ENCODE measurements around the gene UBTF.

The UBTF gene

DNA sequence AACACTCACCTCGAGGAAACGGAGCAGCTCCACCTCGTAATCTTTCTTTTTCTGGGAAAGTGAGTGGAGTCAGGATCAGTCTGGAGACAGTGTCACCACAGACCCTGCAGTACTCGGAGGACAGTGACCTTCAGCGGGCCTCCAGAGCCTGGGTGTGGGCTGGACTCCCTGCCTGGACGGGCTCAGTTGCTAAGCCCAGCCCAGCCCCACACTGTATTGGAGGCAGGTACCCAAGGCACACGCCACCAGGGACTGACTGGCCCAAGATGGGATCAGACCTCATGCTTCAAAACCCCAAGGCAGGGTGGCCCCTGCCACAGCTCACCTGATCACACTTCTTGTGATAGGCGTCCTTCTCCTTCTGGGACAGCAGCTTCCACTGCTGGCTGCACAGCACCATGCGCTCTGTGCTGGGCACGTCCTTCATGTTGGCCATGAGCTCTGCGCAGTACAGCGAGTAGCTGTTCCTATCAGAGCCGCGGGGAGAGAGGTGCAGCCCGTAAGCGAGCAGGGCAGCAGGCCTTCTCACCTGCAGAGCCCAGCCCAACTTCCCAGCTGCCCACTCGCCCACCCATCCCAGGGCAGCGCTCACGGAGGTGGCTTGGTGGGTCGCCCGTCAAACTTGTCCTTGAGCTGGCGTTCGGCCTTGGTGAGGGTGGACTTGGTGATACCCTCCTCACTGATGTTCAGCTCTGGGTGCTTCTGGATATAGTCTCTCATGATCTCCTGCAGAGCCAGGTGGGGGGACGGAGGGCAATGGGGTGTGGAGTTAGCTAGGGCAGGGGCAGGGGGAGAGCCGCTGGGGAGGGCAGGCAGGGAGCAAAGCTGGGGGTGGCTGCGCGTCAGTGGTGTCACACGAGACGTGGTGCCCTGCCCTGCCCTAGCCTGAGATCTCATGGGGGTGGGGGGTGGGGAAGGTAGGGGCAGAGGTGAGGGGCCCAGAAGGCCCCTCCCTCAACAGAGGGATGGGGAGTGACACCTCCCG lies 7.9 kb downstream of the UBTF start:
- Histone ChIP-seq H4K20me1 (ENCODE audit: insufficient read depth, low read length) (no peaks in the 10 kb centered on the region), H3K4me3 (ENCODE audit: low read length) (peak overlapping the region; percentile 50; the same call in 1 of the 2 replicates), H3K27me3 (ENCODE audit: low read depth, low read length) (no peaks in the 10 kb centered on the region), H3K9ac (ENCODE audit: low read length) (peak overlapping the region; percentile 47; the same call in 1 of the 2 replicates), H3K27ac (ENCODE audit: low read length) (peak overlapping the region; percentile 55), H3K9me3 (ENCODE audit: insufficient read depth, low read length) (no peaks in the 10 kb centered on the region), H3K4me2 (ENCODE audit: low read length) (peak overlapping the region; percentile 65), H2AFZ (ENCODE audit: low read depth, low read length) (no peak overlapping the region), H3K79me2 (ENCODE audit: low read length) (peaks cover 25% of the 10 kb centered on the region), H3K4me1 (ENCODE audit: low read length) (peaks cover 40% of the 10 kb centered on the region), H3K36me3 (replicated peaks; ENCODE audit: low read depth, low read length) (peaks cover 69% of the 10 kb centered on the region)
- TF ChIP-seq EZH2phosphoT487 (IDR thresholded peaks at IDR 0.05; ENCODE audit: low read depth) = no peak
- TF ChIP-seq, protein P1, sequence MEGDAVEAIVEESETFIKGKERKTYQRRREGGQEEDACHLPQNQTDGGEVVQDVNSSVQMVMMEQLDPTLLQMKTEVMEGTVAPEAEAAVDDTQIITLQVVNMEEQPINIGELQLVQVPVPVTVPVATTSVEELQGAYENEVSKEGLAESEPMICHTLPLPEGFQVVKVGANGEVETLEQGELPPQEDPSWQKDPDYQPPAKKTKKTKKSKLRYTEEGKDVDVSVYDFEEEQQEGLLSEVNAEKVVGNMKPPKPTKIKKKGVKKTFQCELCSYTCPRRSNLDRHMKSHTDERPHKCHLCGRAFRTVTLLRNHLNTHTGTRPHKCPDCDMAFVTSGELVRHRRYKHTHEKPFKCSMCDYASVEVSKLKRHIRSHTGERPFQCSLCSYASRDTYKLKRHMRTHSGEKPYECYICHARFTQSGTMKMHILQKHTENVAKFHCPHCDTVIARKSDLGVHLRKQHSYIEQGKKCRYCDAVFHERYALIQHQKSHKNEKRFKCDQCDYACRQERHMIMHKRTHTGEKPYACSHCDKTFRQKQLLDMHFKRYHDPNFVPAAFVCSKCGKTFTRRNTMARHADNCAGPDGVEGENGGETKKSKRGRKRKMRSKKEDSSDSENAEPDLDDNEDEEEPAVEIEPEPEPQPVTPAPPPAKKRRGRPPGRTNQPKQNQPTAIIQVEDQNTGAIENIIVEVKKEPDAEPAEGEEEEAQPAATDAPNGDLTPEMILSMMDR (IDR thresholded peaks at IDR 0.05; ENCODE audit: low read depth, low read length) = no peak

DNA sequence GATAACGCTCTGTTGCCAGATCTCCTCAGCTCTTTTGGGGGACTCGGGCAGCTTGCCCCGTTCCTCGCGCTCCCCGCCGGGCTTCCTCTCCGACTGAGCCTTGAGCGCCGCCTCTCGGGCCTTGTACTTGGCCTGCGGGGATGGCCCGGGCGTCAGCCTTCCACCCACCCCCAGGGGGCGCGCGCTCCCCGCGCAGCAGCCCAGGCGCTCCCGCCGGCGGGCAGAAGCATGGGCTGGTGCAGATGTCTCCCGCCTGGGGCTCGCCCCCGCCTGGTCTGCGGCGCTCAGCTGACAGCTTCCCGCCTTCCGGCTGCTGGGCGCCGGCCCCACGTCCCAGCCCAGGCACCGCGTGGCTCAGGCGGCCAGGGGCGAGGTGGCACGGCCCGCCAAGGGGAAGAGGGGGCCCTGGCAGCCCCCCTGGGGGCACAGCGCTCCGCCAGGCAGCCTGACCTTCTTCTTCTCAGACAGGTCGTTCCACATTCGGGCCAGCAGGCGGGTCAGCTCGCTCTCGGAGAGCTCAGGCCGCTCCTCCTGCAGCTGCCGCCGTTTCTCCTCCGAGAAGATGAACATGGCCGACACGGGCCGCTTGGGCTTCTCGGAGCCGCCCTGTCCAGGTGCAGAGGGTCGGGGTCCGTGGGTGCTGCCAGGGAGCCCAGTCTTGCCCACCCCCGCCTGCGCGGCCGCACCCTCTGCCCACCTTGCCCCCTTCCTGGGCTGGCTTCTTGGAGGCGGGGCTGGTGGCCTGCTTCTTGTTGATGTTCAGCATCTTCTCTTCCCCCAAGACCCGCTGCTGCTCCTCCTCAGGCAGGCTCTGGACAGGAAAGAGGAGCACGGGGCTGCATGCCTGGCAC lies 8.9 kb downstream of the UBTF start:
- Histone ChIP-seq H3K4me2 (ENCODE audit: low read length) (peak overlapping the region; percentile 83), H3K4me3 (ENCODE audit: low read length) (peak overlapping the region; percentile 68), H3K4me1 (ENCODE audit: low read length) (peaks cover 30% of the 10 kb centered on the region), H3K79me2 (ENCODE audit: low read length) (peaks cover 15% of the 10 kb centered on the region), H3K36me3 (replicated peaks; ENCODE audit: low read depth, low read length) (peaks cover 63% of the 10 kb centered on the region), H2AFZ (ENCODE audit: low read depth, low read length) (no peak overlapping the region), H3K27me3 (ENCODE audit: low read depth, low read length) (no peaks in the 10 kb centered on the region), H4K20me1 (ENCODE audit: insufficient read depth, low read length) (no peaks in the 10 kb centered on the region), H3K9ac (ENCODE audit: low read length) (peak overlapping the region; percentile 67), H3K27ac (ENCODE audit: low read length) (peak overlapping the region; percentile 71), H3K9me3 (ENCODE audit: insufficient read depth, low read length) (no peaks in the 10 kb centered on the region)
- TF ChIP-seq, protein P1 (IDR thresholded peaks at IDR 0.05; ENCODE audit: low read depth, low read length) = peak; percentile 92
- no peak for TF ChIP-seq EZH2phosphoT487 (IDR thresholded peaks at IDR 0.05; ENCODE audit: low read depth)

DNA sequence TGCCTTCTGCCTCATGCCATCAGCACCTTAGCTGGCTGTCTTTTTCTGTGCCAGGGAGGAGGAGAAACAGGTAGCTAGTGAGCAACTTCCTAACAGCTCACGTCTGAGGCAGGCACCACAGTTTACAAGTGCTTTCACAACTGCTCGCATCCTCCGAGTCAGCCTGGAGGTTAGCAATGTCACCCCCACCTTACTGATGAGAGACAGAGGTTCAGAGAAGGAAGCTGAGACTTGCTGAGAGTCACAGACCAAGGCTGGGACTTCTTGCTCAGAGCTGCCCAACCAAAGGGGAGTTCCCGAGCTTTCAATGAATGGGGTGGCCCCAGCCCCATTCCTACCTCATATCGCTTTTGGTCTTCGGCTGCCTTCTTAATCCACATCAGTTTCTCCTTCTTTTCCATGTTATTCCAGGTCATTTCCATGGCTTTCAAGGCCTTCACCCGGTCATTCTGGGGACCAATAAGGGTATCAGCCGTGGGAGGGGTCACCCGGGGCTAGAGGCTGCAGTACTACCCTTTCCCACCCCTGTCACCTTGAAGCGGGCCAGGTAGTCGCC lies 9.6 kb downstream of the UBTF start:
- Histone ChIP-seq H3K4me2 (ENCODE audit: low read length) (peak overlapping the region; percentile 83), H3K4me1 (ENCODE audit: low read length) (peaks cover 25% of the 10 kb centered on the region), H3K9me3 (ENCODE audit: insufficient read depth, low read length) (no peaks in the 10 kb centered on the region), H3K79me2 (ENCODE audit: low read length) (peaks cover 8% of the 10 kb centered on the region; the same call in 1 of the 2 replicates), H4K20me1 (ENCODE audit: insufficient read depth, low read length) (no peaks in the 10 kb centered on the region), H3K36me3 (replicated peaks; ENCODE audit: low read depth, low read length) (peaks cover 56% of the 10 kb centered on the region), H3K27ac (ENCODE audit: low read length) (peak overlapping the region; percentile 71), H3K27me3 (ENCODE audit: low read depth, low read length) (no peaks in the 10 kb centered on the region), H3K4me3 (ENCODE audit: low read length) (peak overlapping the region; percentile 68), H3K9ac (ENCODE audit: low read length) (peak overlapping the region; percentile 67), H2AFZ (ENCODE audit: low read depth, low read length) (no peak overlapping the region)
- no peak for TF ChIP-seq EZH2phosphoT487 (IDR thresholded peaks at IDR 0.05; ENCODE audit: low read depth)
- TF ChIP-seq, protein P1 (IDR thresholded peaks at IDR 0.05; ENCODE audit: low read depth, low read length) = no peak

All from OCI-LY3 (cell line).